Epithelial cell of prostate (primary cell): ENCODE data around the gene EFCAB5.
"Not testable (repeated sequence)": the region's sequence is repeated elsewhere in the genome, so short reads cannot be mapped to it uniquely, and the experiment has no call there.

Source experiments
- DNase-seq: peaks from one replicate; pipeline ENCODE4 v3.0.0-alpha.2; 2011; ENCODE audit warnings: low read depth, low spot score
- H3K27ac ChIP-seq: fragments of 450-650 bp; 2 replicates; pipeline ENCODE4 v1.5.1; 2017; ENCODE audit warnings: mild to moderate bottlenecking

The EFCAB5 gene

GRCh38 chr17:29941334-29941733, at the start of gene EFCAB5:
EFCAB5 (plus strand) TSS chr17:29941634; CDS start chr17:29941797, 163 bp downstream.
- H3K27ac ChIP-seq, result no peak within 1 kb of the TSS
- no peak for DNase-seq

GRCh38 chr17:29892201-29892600, 49.2 kb upstream of the EFCAB5 start:
- no peak overlapping the region for H3K27ac ChIP-seq
- no peak for DNase-seq

GRCh38 chr17:29897136-29897535, 44.3 kb upstream of the EFCAB5 start:
- H3K27ac ChIP-seq, DNase-seq: not testable (repeated sequence)

GRCh38 chr17:29903471-29903870, 38.0 kb upstream of the EFCAB5 start:
- DNase-seq, result no peak
- no peak overlapping the region for H3K27ac ChIP-seq

- no peak overlapping the region for H3K27ac ChIP-seq
- DNase-seq, result no peak
Measured at GRCh38 chr17:29905086-29905878, 36.2 kb upstream of the EFCAB5 start.

- H3K27ac ChIP-seq, result no peak overlapping the region
- no peak for DNase-seq
Measured at GRCh38 chr17:29905879-29906167, 35.6 kb upstream of the EFCAB5 start.

GRCh38 chr17:29906969-29907368, 34.5 kb upstream of the EFCAB5 start:
- no peak overlapping the region for H3K27ac ChIP-seq
- no peak for DNase-seq

- H3K27ac ChIP-seq, result no peak overlapping the region
- peak; percentile 27 for DNase-seq
Measured at GRCh38 chr17:29909236-29910003, 32.0 kb upstream of the EFCAB5 start.

- no peak for DNase-seq
- H3K27ac ChIP-seq, result no peak overlapping the region
Measured at GRCh38 chr17:29911641-29912177, 29.7 kb upstream of the EFCAB5 start.

GRCh38 chr17:29914819-29915537, 26.5 kb upstream of the EFCAB5 start:
- no peak for DNase-seq
- no peak overlapping the region for H3K27ac ChIP-seq

GRCh38 chr17:29918016-29918415, 23.4 kb upstream of the EFCAB5 start:
- DNase-seq, result no peak
- no peak overlapping the region for H3K27ac ChIP-seq

- DNase-seq, result no peak
- H3K27ac ChIP-seq, result peak overlapping the region; percentile 77
Measured at GRCh38 chr17:29918922-29919856, 22.2 kb upstream of the EFCAB5 start.

GRCh38 chr17:29924786-29925185, 16.6 kb upstream of the EFCAB5 start:
- no peak for DNase-seq
- H3K27ac ChIP-seq, result no peak overlapping the region

- no peak overlapping the region for H3K27ac ChIP-seq
- no peak for DNase-seq
Measured at GRCh38 chr17:29927546-29927945, 13.9 kb upstream of the EFCAB5 start.

- H3K27ac ChIP-seq, result peak overlapping the region; percentile 82
- no peak for DNase-seq
Measured at GRCh38 chr17:29929006-29929532, 12.4 kb upstream of the EFCAB5 start.

- DNase-seq, result peak; percentile 31
- peak within 1 kb of the TSS; percentile 82 for H3K27ac ChIP-seq
Measured at GRCh38 chr17:29929533-29930408, 11.7 kb upstream of the EFCAB5 start, which contains the start of gene SSH2. SSH2 (minus strand) TSS chr17:29930228; CDS start chr17:29930000, 228 bp downstream.

GRCh38 chr17:29930409-29931010, 10.9 kb upstream of the EFCAB5 start:
- DNase-seq, result no peak
- peak overlapping the region; percentile 82 for H3K27ac ChIP-seq
